ENCODE data around the gene EIF4E2.

DNA sequence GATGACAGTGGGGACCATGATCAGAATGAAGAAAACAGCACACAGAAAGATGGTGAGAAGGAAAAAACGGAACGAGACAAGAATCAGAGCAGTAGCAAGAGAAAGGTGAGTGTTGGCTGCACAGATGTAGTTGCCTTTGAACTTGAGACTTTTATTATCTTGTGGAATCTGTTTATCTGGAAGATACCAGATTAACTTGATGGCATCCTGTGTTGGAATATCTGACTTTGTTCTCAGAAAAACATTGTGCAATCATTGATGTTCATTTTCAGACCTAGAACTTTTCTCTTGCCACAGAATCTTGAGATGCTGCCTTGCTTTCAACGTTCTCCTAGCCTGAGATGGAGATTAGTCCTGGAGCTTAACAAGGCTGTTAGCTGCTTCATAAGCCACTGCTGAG, 5.9 kb downstream of the EIF4E2 start:
- TF ChIP-seq, protein P1, sequence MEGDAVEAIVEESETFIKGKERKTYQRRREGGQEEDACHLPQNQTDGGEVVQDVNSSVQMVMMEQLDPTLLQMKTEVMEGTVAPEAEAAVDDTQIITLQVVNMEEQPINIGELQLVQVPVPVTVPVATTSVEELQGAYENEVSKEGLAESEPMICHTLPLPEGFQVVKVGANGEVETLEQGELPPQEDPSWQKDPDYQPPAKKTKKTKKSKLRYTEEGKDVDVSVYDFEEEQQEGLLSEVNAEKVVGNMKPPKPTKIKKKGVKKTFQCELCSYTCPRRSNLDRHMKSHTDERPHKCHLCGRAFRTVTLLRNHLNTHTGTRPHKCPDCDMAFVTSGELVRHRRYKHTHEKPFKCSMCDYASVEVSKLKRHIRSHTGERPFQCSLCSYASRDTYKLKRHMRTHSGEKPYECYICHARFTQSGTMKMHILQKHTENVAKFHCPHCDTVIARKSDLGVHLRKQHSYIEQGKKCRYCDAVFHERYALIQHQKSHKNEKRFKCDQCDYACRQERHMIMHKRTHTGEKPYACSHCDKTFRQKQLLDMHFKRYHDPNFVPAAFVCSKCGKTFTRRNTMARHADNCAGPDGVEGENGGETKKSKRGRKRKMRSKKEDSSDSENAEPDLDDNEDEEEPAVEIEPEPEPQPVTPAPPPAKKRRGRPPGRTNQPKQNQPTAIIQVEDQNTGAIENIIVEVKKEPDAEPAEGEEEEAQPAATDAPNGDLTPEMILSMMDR (IDR thresholded peaks at IDR 0.05) = no peak
- no peak for TF ChIP-seq EZH2 (IDR thresholded peaks at IDR 0.05)
- no peak for TF ChIP-seq EZH2phosphoT487 (IDR thresholded peaks at IDR 0.05)
